Fibroblast of villous mesenchyme (primary cell): ENCODE data around the gene EWSR1. TPM values are rescaled to one million over a fixed set of nuclear protein-coding genes. Genes with fewer than 3 reads are reported as not detected.
A peak's percentile ranks its signal among the peaks of the same experiment; 100 is the strongest.

Experiments used
- DNase-seq: peaks from one replicate; pipeline ENCODE4 v3.0.0-alpha.2; 2010; ENCODE audit warnings: low read depth
- H3K4me3 ChIP-seq: 2 replicates; pipeline ENCODE4 v1.5.1; 2011; ENCODE audit warnings: low read depth, mild to moderate bottlenecking, low read length
- CTCF ChIP-seq: IDR thresholded peaks from 2 replicates; pipeline ENCODE4 v1.5.1; 2012; ENCODE audit warnings: low read depth, mild to moderate bottlenecking, low read length; ENCODE audit not compliant: insufficient read depth
- total RNA-seq: library from RNA; depleted of rRNA; stranded (reverse); fragments of >200 nt; gene quantifications from 2 replicates; pipeline ENCODE4 v1.2.3, GENCODE V29; 2012

EWSR1 gene
- total RNA-seq, 1 donor = 207 TPM

- no peak for TF ChIP-seq CTCF
- no peak overlapping the region for H3K4me3 ChIP-seq
- DNase-seq = no peak
Measured at GRCh38 chr22:29340566-29340965, 72.5 kb downstream of the EWSR1 start.

GRCh38 chr22:29341056-29341848 is 73.2 kb downstream of the EWSR1 start:
- DNase-seq = no peak
- no peak for TF ChIP-seq CTCF
- no peak overlapping the region for H3K4me3 ChIP-seq

GRCh38 chr22:29341849-29342127 is 73.7 kb downstream of the EWSR1 start:
- DNase-seq = no peak
- H3K4me3 ChIP-seq = no peak overlapping the region
- no peak for TF ChIP-seq CTCF

GRCh38 chr22:29342177-29342576 is 74.1 kb downstream of the EWSR1 start:
- H3K4me3 ChIP-seq = no peak overlapping the region
- no peak for DNase-seq
- TF ChIP-seq CTCF = no peak

GRCh38 chr22:29342577-29343312 is 74.7 kb downstream of the EWSR1 start:
- no peak overlapping the region for H3K4me3 ChIP-seq
- TF ChIP-seq CTCF = no peak
- DNase-seq = no peak

- peak; percentile 67 for DNase-seq
- no peak overlapping the region for H3K4me3 ChIP-seq
- TF ChIP-seq CTCF = no peak
Measured at GRCh38 chr22:29343313-29343805, 75.3 kb downstream of the EWSR1 start.
